ENCODE measurements around the gene AMOTL1.
A peak's percentile ranks its signal among the peaks of the same experiment; 100 is the strongest.

DNA sequence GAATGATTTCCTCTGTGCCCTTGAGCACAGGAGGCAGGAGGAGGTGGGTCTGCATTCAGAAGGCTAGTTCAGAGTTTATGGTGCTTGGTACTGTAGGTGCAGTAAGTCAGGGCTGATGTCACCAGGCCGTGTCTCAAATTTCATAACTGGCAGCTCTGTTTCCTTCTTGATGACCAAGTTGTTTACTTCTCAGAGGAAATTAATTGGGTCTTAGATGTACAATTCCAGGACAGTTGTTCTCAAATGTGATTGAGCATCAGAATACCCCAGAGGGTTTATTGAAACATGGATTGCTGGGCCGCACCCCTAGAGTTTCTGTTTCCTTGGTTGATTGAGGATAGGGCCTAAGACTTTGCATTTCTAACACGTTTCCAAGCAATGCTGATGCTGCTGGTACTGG lies 6.2 kb downstream of the AMOTL1 start:
- no peak for TF ChIP-seq ELF4 (IDR thresholded peaks at IDR 0.05)
- no peak for TF ChIP-seq FOXM1 (IDR thresholded peaks at IDR 0.05; ENCODE audit: borderline replicate concordance)
- TF ChIP-seq SP1 (IDR thresholded peaks at IDR 0.05) = no peak
- no peak for TF ChIP-seq SUZ12 (IDR thresholded peaks at IDR 0.05)
- TF ChIP-seq NFRKB (IDR thresholded peaks at IDR 0.05) = no peak
- TF ChIP-seq PKNOX1 (IDR thresholded peaks at IDR 0.05) = peak; percentile 54; the same call in 1 of the 2 replicates
- TF ChIP-seq HDGF (IDR thresholded peaks at IDR 0.05; ENCODE audit: borderline replicate concordance) = no peak
- TF ChIP-seq FOXK2 (IDR thresholded peaks at IDR 0.05) = no peak
- TF ChIP-seq BHLHE40 (IDR thresholded peaks at IDR 0.05; ENCODE audit: borderline replicate concordance) = no peak
- no peak for TF ChIP-seq ARNT (IDR thresholded peaks at IDR 0.05)
- no peak for TF ChIP-seq ZNF384 (IDR thresholded peaks at IDR 0.05)
